ENCODE measurements around the gene GIPC3.

- TF ChIP-seq CTCF (conservative IDR thresholded peaks at IDR 0.05; ENCODE audit: low read depth, low read length) (no peak), EZH2 (IDR thresholded peaks at IDR 0.05; ENCODE audit: borderline replicate concordance, low read depth, low read length, poor library complexity, severe bottlenecking) (no peak)
Measured at GRCh38 chr19:3642296-3642695, 57.0 kb downstream of the GIPC3 start.
